Fibroblast of gingiva (primary cell): ENCODE data around the gene CYP4X1.
"Not testable (repeated sequence)": the region's sequence is repeated elsewhere in the genome, so short reads cannot be mapped to it uniquely, and the experiment has no call there.

Source experiments
- DNase-seq: peaks from one replicate; pipeline ENCODE4 v3.0.0-alpha.2; 2011; ENCODE audit warnings: low read depth

Gene CYP4X1

GRCh38 chr1:47023268-47024140 lies at the start of gene CYP4X1:
Gene CYP4X1, plus strand, starts transcription at chr1:47023669. Its CDS starts 149 bp downstream, at chr1:47023818.
- no peak for DNase-seq

GRCh38 chr1:46983166-46983829 lies 40.2 kb upstream of the CYP4X1 start:
- DNase-seq, result no peak

- no peak for DNase-seq
Measured at GRCh38 chr1:46983830-46984586, 39.5 kb upstream of the CYP4X1 start.

GRCh38 chr1:46990541-46990940 lies 32.9 kb upstream of the CYP4X1 start:
- not testable (repeated sequence) for DNase-seq

GRCh38 chr1:46991083-46991923 lies 32.2 kb upstream of the CYP4X1 start:
- no peak for DNase-seq

- DNase-seq, result no peak
Measured at GRCh38 chr1:46996659-46997281, 26.7 kb upstream of the CYP4X1 start.

- no peak for DNase-seq
Measured at GRCh38 chr1:47002211-47002610, 21.3 kb upstream of the CYP4X1 start.

GRCh38 chr1:47003896-47004403 lies 19.5 kb upstream of the CYP4X1 start:
- DNase-seq, result no peak

GRCh38 chr1:47006437-47006836 lies 17.0 kb upstream of the CYP4X1 start:
- DNase-seq, result not testable (repeated sequence)

GRCh38 chr1:47013293-47013692 lies 10.2 kb upstream of the CYP4X1 start:
- DNase-seq, result peak; percentile 12

GRCh38 chr1:47021070-47021469 lies 2.4 kb upstream of the CYP4X1 start:
- DNase-seq, result no peak

- peak; percentile 49 for DNase-seq
Measured at GRCh38 chr1:47024141-47024801, 802 bp downstream of the CYP4X1 start.

- no peak for DNase-seq
Measured at GRCh38 chr1:47030170-47030805, 6.8 kb downstream of the CYP4X1 start.

- DNase-seq, result peak; percentile 52
Measured at GRCh38 chr1:47031059-47031458, 7.6 kb downstream of the CYP4X1 start.

GRCh38 chr1:47031585-47031984 lies 8.1 kb downstream of the CYP4X1 start:
- DNase-seq, result no peak

- DNase-seq, result no peak
Measured at GRCh38 chr1:47036764-47037163, 13.3 kb downstream of the CYP4X1 start.

- DNase-seq, result no peak
Measured at GRCh38 chr1:47059376-47059775, 35.9 kb downstream of the CYP4X1 start.

GRCh38 chr1:47067097-47067594 lies 43.7 kb downstream of the CYP4X1 start, which contains the start of gene CYP4Z1:
Gene CYP4Z1, plus strand, starts transcription at chr1:47067231. Its CDS starts 260 bp downstream, at chr1:47067491.
- DNase-seq, result no peak

- not testable (repeated sequence) for DNase-seq
Measured at GRCh38 chr1:47069080-47069479, 45.6 kb downstream of the CYP4X1 start.
